Measurements from ENCODE around the gene CYP2U1. TPM values are rescaled to one million over a fixed set of nuclear protein-coding genes. Genes with fewer than 3 reads are reported as not detected.

The CYP2U1 gene
- total RNA-seq (2013) = 3.3 TPM
- polyA plus RNA-seq (1 to 10 TPM in 2 of 3 donors, under 1 TPM in 1; 0.77 to 1.7 (median 1.5) TPM), polyA minus RNA-seq (1.7 and 2.4 TPM in 2 replicates), total RNA-seq (0.84 to 6.9 (median 4.8) reads per million in 11 experiments)

GRCh38 chr4:107930821-107931774, at the start of gene CYP2U1:
Gene CYP2U1, plus strand, starts transcription at chr4:107931549. Its CDS starts 95 bp downstream, at chr4:107931644.
- H3K27me3 Mint-ChIP-seq (ENCODE audit: low read depth in 3 of 3) = peaks cover 0 to 15% (median 12%) of the 10 kb centered on the region in 3 donors
- Histone ChIP-seq H3K27me3 (ENCODE audit: control insufficient read depth in 2 of 2, insufficient read depth in 2 of 2, low read length in 2 of 2) (peaks cover 5 to 11% of the 10 kb centered on the region in 2 donors), H3K79me2 (ENCODE audit: insufficient read depth, low read length) (no peaks in the 10 kb centered on the region), H3K4me1 (ENCODE audit: control insufficient read depth in 1 of 2, insufficient read depth in 2 of 2, low read length in 2 of 2) (peaks cover 15 to 16% of the 10 kb centered on the region in 2 donors), H3K27ac (ENCODE audit: low read depth in 1 of 2, low read length in 2 of 2) (peak within 1 kb of the TSS in 1 of 2 donors; percentile 34), H3K4me2 (replicated peaks; ENCODE audit: extremely low read depth, low read length, poor library complexity, severe bottlenecking) (peak within 1 kb of the TSS; percentile 97), H3K9me3 (replicated peaks in 1 of 2; ENCODE audit: control insufficient read depth in 1 of 2, insufficient read depth in 1 of 2, low read length in 2 of 2) (no peaks in the 10 kb centered on the region), H3K4me3 (replicated peaks in 1 of 3; ENCODE audit: low read depth in 2 of 3, low read length in 3 of 3) (peak within 1 kb of the TSS; percentile 59 to 84 (median 70)), H4K20me1 (ENCODE audit: insufficient read depth, low read length) (no peaks in the 10 kb centered on the region), H3K36me3 (replicated peaks in 1 of 2; ENCODE audit: control insufficient read depth in 1 of 2, insufficient read depth in 2 of 2, low read length in 2 of 2) (no peaks in the 10 kb centered on the region), H2AFZ (ENCODE audit: insufficient read depth, low read depth, low read length, poor library complexity, severe bottlenecking) (peak within 1 kb of the TSS; percentile 99), H3K9ac (ENCODE audit: insufficient read depth, low read length, poor library complexity, severe bottlenecking) (peak within 1 kb of the TSS; percentile 69)
- no peak for TF ChIP-seq CTCF (IDR thresholded peaks at IDR 0.05)
- peak within 1 kb of the TSS in 5 of 7 donors; percentile 68 to 89 (median 75) for H3K27ac Mint-ChIP-seq
- H3K4me1 Mint-ChIP-seq = peaks cover 18% of the 10 kb centered on the region
- H3K4me3 Mint-ChIP-seq = peak within 1 kb of the TSS; percentile 91 to 95
- intact Hi-C loops (cut with micrococcal nuclease) = loop anchor here in 1 of 2 donors (10.0 kb wide), 1 partner anchor 54 kb away; the partner anchor contains the start of gene HADH
- peak; percentile 73 to 76 (median 75) for DNase-seq
- no peaks in the 10 kb centered on the region for H3K36me3 Mint-ChIP-seq
- peaks cover 0 to 3% (median 0%) of the 10 kb centered on the region in 7 donors for H3K9me3 Mint-ChIP-seq
- WGBS (ENCODE audit: insufficient coverage) = 3% methylated on average over 73 of the region's 78 CpGs

GRCh38 chr4:107885865-107886264, 45.5 kb upstream of the CYP2U1 start:
- peaks cover 11% of the 10 kb centered on the region for H3K79me2 ChIP-seq (ENCODE audit: insufficient read depth, low read length)
- intact Hi-C loops (cut with micrococcal nuclease) = no loop called here
- peaks cover 0 to 2% (median 0%) of the 10 kb centered on the region in 3 donors for H3K27me3 Mint-ChIP-seq (ENCODE audit: low read depth in 3 of 3)
- no peak overlapping the region for H3K4me3 ChIP-seq (replicated peaks in 1 of 3; ENCODE audit: low read depth in 2 of 3, low read length in 3 of 3)
- no peak overlapping the region for H3K27ac Mint-ChIP-seq
- peaks cover 19% of the 10 kb centered on the region for H4K20me1 ChIP-seq (ENCODE audit: insufficient read depth, low read length)
- no peak overlapping the region for H3K27ac ChIP-seq (ENCODE audit: low read depth in 1 of 2, low read length in 2 of 2)
- H3K27me3 ChIP-seq (ENCODE audit: control insufficient read depth in 2 of 2, insufficient read depth in 2 of 2, low read length in 2 of 2) = no peaks in the 10 kb centered on the region
- H3K36me3 ChIP-seq (replicated peaks in 1 of 2; ENCODE audit: control insufficient read depth in 1 of 2, insufficient read depth in 2 of 2, low read length in 2 of 2) = peaks cover 0 to 36% of the 10 kb centered on the region in 2 donors
- H3K9me3 Mint-ChIP-seq = peaks cover 0 to 17% (median 5%) of the 10 kb centered on the region in 7 donors
- DNase-seq = no peak
- no peak overlapping the region for H3K9ac ChIP-seq (ENCODE audit: insufficient read depth, low read length, poor library complexity, severe bottlenecking)
- no peak overlapping the region for H2AFZ ChIP-seq (ENCODE audit: insufficient read depth, low read depth, low read length, poor library complexity, severe bottlenecking)
- H3K4me2 ChIP-seq (replicated peaks; ENCODE audit: extremely low read depth, low read length, poor library complexity, severe bottlenecking) = no peak overlapping the region
- H3K9me3 ChIP-seq (replicated peaks in 1 of 2; ENCODE audit: control insufficient read depth in 1 of 2, insufficient read depth in 1 of 2, low read length in 2 of 2) = peaks cover 0 to 20% of the 10 kb centered on the region in 2 donors
- H3K36me3 Mint-ChIP-seq = peaks cover 30 to 33% of the 10 kb centered on the region in 2 donors
- no peak overlapping the region for H3K4me3 Mint-ChIP-seq
- peaks cover 0 to under 1% of the 10 kb centered on the region in 2 donors for H3K4me1 ChIP-seq (ENCODE audit: control insufficient read depth in 1 of 2, insufficient read depth in 2 of 2, low read length in 2 of 2)
- H3K4me1 Mint-ChIP-seq = peaks cover 4% of the 10 kb centered on the region
- no peak for TF ChIP-seq CTCF (IDR thresholded peaks at IDR 0.05)

Data from CD14-positive monocyte (primary cell).